ENCODE data around the gene STRN4. TPM values are rescaled to one million over a fixed set of nuclear protein-coding genes. Genes with fewer than 3 reads are reported as not detected.

STRN4 gene
- total RNA-seq, 1 experiment from 2014 or later = 143 TPM

DNA sequence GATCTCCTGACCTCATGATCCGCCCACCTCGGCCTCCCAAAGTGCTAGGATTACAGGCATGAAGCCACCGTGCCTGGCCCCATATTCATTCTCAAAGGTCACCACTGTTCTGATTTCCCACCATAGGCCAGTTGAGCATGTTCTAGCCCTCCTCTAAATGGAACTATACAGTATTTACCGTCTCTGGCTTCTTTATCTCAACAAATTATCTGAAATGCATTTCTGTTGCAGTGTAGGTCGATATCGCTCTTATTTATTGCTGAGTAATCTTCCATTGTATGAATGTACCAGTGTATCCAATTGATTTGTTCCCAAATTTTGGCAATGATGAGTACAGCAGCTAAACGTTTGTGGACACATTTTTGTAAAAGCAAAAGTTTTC is 26.8 kb upstream of the STRN4 start:
- peaks cover 6 to 11% of the 10 kb centered on the region in 2 experiments; a peak in 2 of 4 replicates for H3K4me1 Mint-ChIP-seq

More for the DNA sequence above, 26.8 kb upstream of the STRN4 start:
- Histone ChIP-seq H3K56ac (ENCODE audit: insufficient read length, low read depth, low read length) (no peak overlapping the region), H3K23ac (ENCODE audit: insufficient read length, low read depth, low read length) (no peak overlapping the region), H3K4me1 (ENCODE audit: insufficient read depth, low read length) (no peaks in the 10 kb centered on the region), H2BK15ac (ENCODE audit: low read depth, low read length) (no peak overlapping the region), H2BK12ac (ENCODE audit: insufficient read length, low read depth, low read length) (no peak overlapping the region), H3K9me3 (ENCODE audit: control insufficient read depth, low read depth, low read length) (no peaks in the 10 kb centered on the region), H2BK20ac (ENCODE audit: low read depth, low read length, poor library complexity, severe bottlenecking) (no peak overlapping the region), H3K79me1 (ENCODE audit: insufficient read depth, low read depth, low read length, poor library complexity, severe bottlenecking) (no peaks in the 10 kb centered on the region), H2AFZ (ENCODE audit: low read length) (no peak overlapping the region), H3K27ac (ENCODE audit: insufficient read length, low read depth, low read length) (no peak overlapping the region), H3K18ac (ENCODE audit: insufficient read length, low read depth, low read length) (no peak overlapping the region), H2BK5ac (ENCODE audit: insufficient read length, low read length) (no peak overlapping the region), H4K8ac (replicated peaks; ENCODE audit: insufficient read length, low read depth, low read length) (no peak overlapping the region), H2AK5ac (ENCODE audit: insufficient read length, low read length) (no peak overlapping the region), H3K79me2 (ENCODE audit: insufficient read depth, low read length) (no peaks in the 10 kb centered on the region), H4K5ac (ENCODE audit: insufficient read length, low read depth, low read length) (no peak overlapping the region), H3K14ac (ENCODE audit: insufficient read depth, low read length) (no peak overlapping the region), H4K91ac (ENCODE audit: insufficient read length, low read depth, low read length) (no peak overlapping the region), H3K23me2 (ENCODE audit: insufficient read length, low read depth, low read length, poor library complexity, severe bottlenecking) (no peaks in the 10 kb centered on the region), H4K20me1 (ENCODE audit: control insufficient read depth, insufficient read depth, insufficient read length) (no peaks in the 10 kb centered on the region), H3K4me2 (ENCODE audit: insufficient read depth, insufficient read length, low read length) (no peak overlapping the region), H3K4ac (ENCODE audit: low read depth, low read length) (no peak overlapping the region), H2BK120ac (ENCODE audit: low read depth, low read length, poor library complexity, severe bottlenecking) (no peak overlapping the region), H3T11ph (ENCODE audit: low read length) (no peak overlapping the region), H3K27me3 (ENCODE audit: insufficient read depth, low read length) (no peaks in the 10 kb centered on the region), H3K9ac (ENCODE audit: extremely low read depth, insufficient read length, low read length) (no peak overlapping the region)
- no peak overlapping the region; a peak in 1 of 7 replicates for H3K27ac Mint-ChIP-seq
- DNase-seq = no peak
- WGBS (ENCODE audit: extremely low coverage, insufficient read length, low lambda C conversion rate) = no CpG with 5 or more reads among the region's 7 CpGs
- no peak overlapping the region for H3K4me3 Mint-ChIP-seq
- peaks cover 30 to 45% (median 32%) of the 10 kb centered on the region in 3 experiments for H3K36me3 Mint-ChIP-seq (ENCODE audit: insufficient read depth in 1 of 3, low read depth in 3 of 3)
- TF ChIP-seq, protein P1, sequence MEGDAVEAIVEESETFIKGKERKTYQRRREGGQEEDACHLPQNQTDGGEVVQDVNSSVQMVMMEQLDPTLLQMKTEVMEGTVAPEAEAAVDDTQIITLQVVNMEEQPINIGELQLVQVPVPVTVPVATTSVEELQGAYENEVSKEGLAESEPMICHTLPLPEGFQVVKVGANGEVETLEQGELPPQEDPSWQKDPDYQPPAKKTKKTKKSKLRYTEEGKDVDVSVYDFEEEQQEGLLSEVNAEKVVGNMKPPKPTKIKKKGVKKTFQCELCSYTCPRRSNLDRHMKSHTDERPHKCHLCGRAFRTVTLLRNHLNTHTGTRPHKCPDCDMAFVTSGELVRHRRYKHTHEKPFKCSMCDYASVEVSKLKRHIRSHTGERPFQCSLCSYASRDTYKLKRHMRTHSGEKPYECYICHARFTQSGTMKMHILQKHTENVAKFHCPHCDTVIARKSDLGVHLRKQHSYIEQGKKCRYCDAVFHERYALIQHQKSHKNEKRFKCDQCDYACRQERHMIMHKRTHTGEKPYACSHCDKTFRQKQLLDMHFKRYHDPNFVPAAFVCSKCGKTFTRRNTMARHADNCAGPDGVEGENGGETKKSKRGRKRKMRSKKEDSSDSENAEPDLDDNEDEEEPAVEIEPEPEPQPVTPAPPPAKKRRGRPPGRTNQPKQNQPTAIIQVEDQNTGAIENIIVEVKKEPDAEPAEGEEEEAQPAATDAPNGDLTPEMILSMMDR (conservative IDR thresholded peaks at IDR 0.05) = no peak
- no peaks in the 10 kb centered on the region; a peak in 1 of 5 replicates for H3K9me3 Mint-ChIP-seq
- H3K27me3 Mint-ChIP-seq (ENCODE audit: low read depth) = no peaks in the 10 kb centered on the region
